SU-DHL-6 (cell line): ENCODE results near the gene ITPR1.

ENCODE experiments used
- H2AFZ ChIP-seq: fragments of 200-600 bp; sonication (generic); 2 replicates; pipeline ENCODE4 v1.6.1; 2014; ENCODE audit warnings: low read depth, mild to moderate bottlenecking, moderate library complexity, mixed read lengths, antibody characterized with exemption, low read length; ENCODE audit not compliant: severe bottlenecking
- H3F3A ChIP-seq: fragments of 200-600 bp; shearing (Covaris generic); 2 replicates; pipeline ENCODE4 v1.6.0; 2016; ENCODE audit warnings: antibody characterized with exemption, mild to moderate bottlenecking; ENCODE audit not compliant: insufficient read depth
- H3K27ac ChIP-seq: fragments of 200-600 bp; sonication (generic); 2 replicates; pipeline ENCODE4 v1.5.1; 2016; ENCODE audit warnings: low read depth, mild to moderate bottlenecking, low read length, moderate library complexity, mixed read lengths
- H3K27me3 ChIP-seq: fragments of 200-600 bp; sonication (generic), shearing (Covaris generic); 2 replicates; pipeline ENCODE4 v1.6.0; 2014; ENCODE audit warnings: mild to moderate bottlenecking, low read length
- H3K36me3 ChIP-seq: fragments of 200-600 bp; sonication (generic); 2 replicates; pipeline ENCODE4 v1.6.1; 2014; ENCODE audit warnings: mild to moderate bottlenecking, low read length, mixed read lengths
- H3K4me2 ChIP-seq: fragments of 300-600, 200-600 bp; shearing (Covaris generic), sonication (generic); 2 replicates; pipeline ENCODE4 v1.6.0; 2014; ENCODE audit warnings: low read length, low read depth, mild to moderate bottlenecking; ENCODE audit not compliant: poor library complexity, severe bottlenecking
- H3K4me3 ChIP-seq: fragments of 200-600 bp; sonication (generic); 2 replicates; pipeline ENCODE4 v1.5.1; 2014; ENCODE audit warnings: antibody characterized with exemption, low read length, mild to moderate bottlenecking, mixed read lengths; ENCODE audit not compliant: insufficient read depth, poor library complexity, severe bottlenecking
- H3K79me2 ChIP-seq: fragments of 200-600 bp; sonication (generic); 2 replicates; pipeline ENCODE4 v1.6.1; 2014; ENCODE audit warnings: mild to moderate bottlenecking, low read length, moderate library complexity; ENCODE audit not compliant: insufficient read depth
- H3K9ac ChIP-seq: fragments of 200-600 bp; sonication (generic); 2 replicates; pipeline ENCODE4 v1.7.0; 2014; ENCODE audit warnings: mild to moderate bottlenecking, low read length
- H3K9me2 ChIP-seq: fragments of 200-600 bp; sonication (generic); replicated peaks from 2 replicates; pipeline ENCODE4 v1.6.1; 2014; ENCODE audit warnings: low read length; ENCODE audit not compliant: insufficient read depth
- H3K9me3 ChIP-seq: fragments of 200-600 bp; sonication (generic); 2 replicates; pipeline ENCODE4 v1.6.1; 2014; ENCODE audit warnings: low read length, mixed read lengths; ENCODE audit not compliant: insufficient read depth
- H4K20me1 ChIP-seq: fragments of 200-600 bp; sonication (generic); 2 replicates; pipeline ENCODE4 v1.6.1; 2014; ENCODE audit warnings: low read depth, mild to moderate bottlenecking, antibody characterized with exemption, low read length, moderate library complexity, mixed read lengths
- EZH2phosphoT487 ChIP-seq: fragments of 200-600 bp; sonication (generic), shearing (Covaris generic); conservative IDR thresholded peaks from 2 replicates; pipeline ENCODE4 v1.6.1; 2018; ENCODE audit warnings: mild to moderate bottlenecking, antibody characterized with exemption, low read length, moderate library complexity, mixed read lengths
- TF ChIP-seq, protein P1 (sequence below): fragments of 200-600 bp; sonication (generic); IDR thresholded peaks from one replicate; pipeline ENCODE4 v1.5.1; 2017; ENCODE audit warnings: antibody characterized with exemption, mild to moderate bottlenecking, low read length, moderate library complexity; ENCODE audit not compliant: insufficient read depth, poor library complexity, severe bottlenecking

ITPR1 gene

DNA sequence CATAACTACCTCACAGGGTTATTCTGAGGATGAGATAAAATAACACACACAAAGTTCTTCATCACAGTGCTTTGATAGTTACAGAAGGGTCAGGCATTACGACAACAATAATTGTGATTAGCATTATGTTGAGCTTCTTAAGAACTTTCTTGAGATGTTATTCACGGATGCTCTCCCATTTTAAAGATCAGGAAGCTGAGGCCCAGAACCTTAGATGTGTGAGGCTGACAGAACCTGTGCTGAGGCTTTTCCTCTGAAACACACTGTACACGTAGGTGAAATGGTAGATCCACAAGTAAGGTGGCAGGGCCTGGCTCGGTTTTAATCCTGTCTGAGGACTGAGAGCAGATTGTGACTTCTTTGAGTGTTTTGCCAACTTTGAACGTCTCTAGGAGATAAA, 274.9 kb downstream of the ITPR1 start:
- Histone ChIP-seq H2AFZ (no peak overlapping the region), H3K9me2 (no peaks in the 10 kb centered on the region), H3K79me2 (no peaks in the 10 kb centered on the region), H4K20me1 (no peaks in the 10 kb centered on the region), H3K36me3 (no peaks in the 10 kb centered on the region), H3K27me3 (no peaks in the 10 kb centered on the region), H3K9ac (no peak overlapping the region), H3F3A (no peaks in the 10 kb centered on the region), H3K27ac (no peak overlapping the region), H3K4me2 (no peak overlapping the region), H3K9me3 (no peaks in the 10 kb centered on the region), H3K4me3 (no peak overlapping the region)
- TF ChIP-seq, protein P1, sequence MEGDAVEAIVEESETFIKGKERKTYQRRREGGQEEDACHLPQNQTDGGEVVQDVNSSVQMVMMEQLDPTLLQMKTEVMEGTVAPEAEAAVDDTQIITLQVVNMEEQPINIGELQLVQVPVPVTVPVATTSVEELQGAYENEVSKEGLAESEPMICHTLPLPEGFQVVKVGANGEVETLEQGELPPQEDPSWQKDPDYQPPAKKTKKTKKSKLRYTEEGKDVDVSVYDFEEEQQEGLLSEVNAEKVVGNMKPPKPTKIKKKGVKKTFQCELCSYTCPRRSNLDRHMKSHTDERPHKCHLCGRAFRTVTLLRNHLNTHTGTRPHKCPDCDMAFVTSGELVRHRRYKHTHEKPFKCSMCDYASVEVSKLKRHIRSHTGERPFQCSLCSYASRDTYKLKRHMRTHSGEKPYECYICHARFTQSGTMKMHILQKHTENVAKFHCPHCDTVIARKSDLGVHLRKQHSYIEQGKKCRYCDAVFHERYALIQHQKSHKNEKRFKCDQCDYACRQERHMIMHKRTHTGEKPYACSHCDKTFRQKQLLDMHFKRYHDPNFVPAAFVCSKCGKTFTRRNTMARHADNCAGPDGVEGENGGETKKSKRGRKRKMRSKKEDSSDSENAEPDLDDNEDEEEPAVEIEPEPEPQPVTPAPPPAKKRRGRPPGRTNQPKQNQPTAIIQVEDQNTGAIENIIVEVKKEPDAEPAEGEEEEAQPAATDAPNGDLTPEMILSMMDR: no peak
- no peak for TF ChIP-seq EZH2phosphoT487

DNA sequence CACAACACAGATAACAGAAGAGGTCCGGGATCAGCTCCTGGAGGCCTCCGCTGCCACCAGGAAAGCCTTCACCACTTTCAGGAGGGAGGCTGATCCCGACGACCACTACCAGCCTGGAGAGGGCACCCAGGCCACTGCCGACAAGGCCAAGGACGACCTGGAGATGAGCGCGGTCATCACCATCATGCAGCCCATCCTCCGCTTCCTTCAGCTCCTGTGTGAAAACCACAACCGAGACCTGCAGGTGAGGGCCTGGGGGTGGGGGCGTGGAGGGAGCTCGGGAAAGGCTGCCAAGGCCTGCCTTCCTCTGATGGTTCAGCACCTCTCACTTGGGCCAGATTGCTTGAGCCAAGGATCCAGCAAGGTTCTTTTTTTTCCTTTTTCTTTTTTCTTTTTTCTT, 275.4 kb downstream of the ITPR1 start:
- Histone ChIP-seq H3K4me3 (no peak overlapping the region), H3K9me3 (no peaks in the 10 kb centered on the region), H3K27ac (no peak overlapping the region), H3K9ac (no peak overlapping the region), H3K9me2 (no peaks in the 10 kb centered on the region), H3F3A (no peaks in the 10 kb centered on the region), H3K27me3 (no peaks in the 10 kb centered on the region), H3K79me2 (no peaks in the 10 kb centered on the region), H2AFZ (no peak overlapping the region), H4K20me1 (no peaks in the 10 kb centered on the region), H3K36me3 (no peaks in the 10 kb centered on the region), H3K4me2 (no peak overlapping the region)
- TF ChIP-seq, protein P1: no peak
- TF ChIP-seq EZH2phosphoT487: no peak

DNA sequence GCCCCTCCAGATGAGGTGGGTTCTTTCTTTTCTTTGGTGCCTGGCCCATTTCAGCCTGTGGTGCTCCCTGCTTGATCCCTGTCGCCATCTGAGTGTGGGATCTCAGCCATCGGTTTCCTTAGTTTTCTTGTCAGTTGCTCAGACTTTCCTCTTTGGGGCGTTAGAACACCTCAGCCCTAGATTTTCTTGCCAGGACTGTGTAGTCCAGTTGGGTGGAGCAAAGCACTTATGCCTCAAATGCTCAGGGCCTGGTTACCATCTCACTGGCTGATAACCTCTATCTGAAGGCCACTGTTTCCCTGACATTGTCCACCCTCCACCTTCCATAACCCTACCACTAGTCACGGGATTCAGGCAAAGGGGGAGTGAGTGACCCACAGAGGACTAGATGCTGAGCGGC, 277.4 kb downstream of the ITPR1 start:
- no peaks in the 10 kb centered on the region for H3K36me3 ChIP-seq

More for the DNA sequence above, 277.4 kb downstream of the ITPR1 start:
- Histone ChIP-seq H2AFZ (no peak overlapping the region), H3K4me2 (no peak overlapping the region), H3K27ac (no peak overlapping the region), H3K9me3 (no peaks in the 10 kb centered on the region), H3F3A (no peaks in the 10 kb centered on the region), H3K9ac (no peak overlapping the region), H4K20me1 (no peaks in the 10 kb centered on the region), H3K4me3 (no peak overlapping the region), H3K79me2 (no peaks in the 10 kb centered on the region), H3K27me3 (no peaks in the 10 kb centered on the region), H3K9me2 (no peaks in the 10 kb centered on the region)
- no peak for TF ChIP-seq EZH2phosphoT487
- TF ChIP-seq, protein P1: no peak
